Measurements from ENCODE around the gene VPS9D1. TPM values are rescaled to one million over a fixed set of nuclear protein-coding genes. Genes with fewer than 3 reads are reported as not detected.

VPS9D1 gene
- total and polyA plus RNA-seq, 10 of the 15 experiments (the other 5 are each of a cell fraction or from before 2014, with no cell fraction given): 0.65 to 4.2 (median 1.1) TPM

DNA sequence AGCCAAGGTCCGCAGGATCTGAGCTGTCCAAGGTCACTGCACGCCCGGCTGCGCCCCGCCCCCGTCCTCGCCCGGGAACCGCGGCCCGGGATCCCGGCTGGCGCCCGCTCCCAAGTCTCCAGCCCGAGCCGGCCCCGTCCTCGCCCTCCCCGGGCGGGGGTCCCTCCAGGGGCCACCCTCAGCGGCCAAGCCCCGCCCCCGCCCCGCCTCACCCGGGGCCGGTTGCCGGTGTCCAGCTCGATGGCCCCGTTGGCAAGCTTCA is 216 bp downstream of the VPS9D1 start:
- peaks cover 24% of the 10 kb centered on the region for H3K79me2 ChIP-seq (ENCODE audit: control insufficient read depth, insufficient read depth, low read length)
- no peaks in the 10 kb centered on the region for H4K20me1 ChIP-seq (ENCODE audit: control insufficient read depth, insufficient read depth)
- H3K27me3 ChIP-seq (replicated peaks in 1 of 2; ENCODE audit: control insufficient read depth in 2 of 2, insufficient read depth in 2 of 2, low read length in 1 of 2): no peaks in the 10 kb centered on the region
- no peak for FAIRE-seq
- SMC1A ChIA-PET (ENCODE audit: uncharacterized antibody, unreplicated experiment): interaction anchor here (1.0 kb wide), 1 partner anchor 44 kb away, joined by 3 read pairs; no protein-coding TSS in a partner anchor
- 1% methylated on average over 18 of the region's 29 CpGs for WGBS (ENCODE audit: insufficient coverage, insufficient replicate concordance, low lambda C conversion rate, missing lambda C conversion rate)
- no TSS peak for BruUV-seq (replicated peaks)
- intact Hi-C loops (cut with micrococcal nuclease; ENCODE audit: unreplicated experiment): loop anchor here (2.0 kb wide), 1 partner anchor 44 kb away; no protein-coding TSS in a partner anchor
- H3K36me3 ChIP-seq (ENCODE audit: control insufficient read depth in 2 of 2, insufficient read depth in 2 of 2, low read length in 1 of 2): peaks cover 7 to 11% of the 10 kb centered on the region in 2 experiments; a peak in 3 of 4 replicates
- peak overlapping the region; percentile 55 for H3K9ac ChIP-seq (ENCODE audit: control insufficient read depth, insufficient read depth, low read length)
- H3K9me3 ChIP-seq (replicated peaks; ENCODE audit: control insufficient read depth, insufficient read depth, low read length): no peaks in the 10 kb centered on the region
- in situ Hi-C loops (cut with MboI): no loop called here
- peak overlapping the region; percentile 97 for H3K4me2 ChIP-seq (ENCODE audit: control insufficient read depth, insufficient read depth)
- TF ChIP-seq, protein P1, sequence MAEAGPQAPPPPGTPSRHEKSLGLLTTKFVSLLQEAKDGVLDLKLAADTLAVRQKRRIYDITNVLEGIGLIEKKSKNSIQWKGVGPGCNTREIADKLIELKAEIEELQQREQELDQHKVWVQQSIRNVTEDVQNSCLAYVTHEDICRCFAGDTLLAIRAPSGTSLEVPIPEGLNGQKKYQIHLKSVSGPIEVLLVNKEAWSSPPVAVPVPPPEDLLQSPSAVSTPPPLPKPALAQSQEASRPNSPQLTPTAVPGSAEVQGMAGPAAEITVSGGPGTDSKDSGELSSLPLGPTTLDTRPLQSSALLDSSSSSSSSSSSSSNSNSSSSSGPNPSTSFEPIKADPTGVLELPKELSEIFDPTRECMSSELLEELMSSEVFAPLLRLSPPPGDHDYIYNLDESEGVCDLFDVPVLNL (IDR thresholded peaks at IDR 0.05; ENCODE audit: low read depth, low read length): no peak
- TF ChIP-seq, protein P2, sequence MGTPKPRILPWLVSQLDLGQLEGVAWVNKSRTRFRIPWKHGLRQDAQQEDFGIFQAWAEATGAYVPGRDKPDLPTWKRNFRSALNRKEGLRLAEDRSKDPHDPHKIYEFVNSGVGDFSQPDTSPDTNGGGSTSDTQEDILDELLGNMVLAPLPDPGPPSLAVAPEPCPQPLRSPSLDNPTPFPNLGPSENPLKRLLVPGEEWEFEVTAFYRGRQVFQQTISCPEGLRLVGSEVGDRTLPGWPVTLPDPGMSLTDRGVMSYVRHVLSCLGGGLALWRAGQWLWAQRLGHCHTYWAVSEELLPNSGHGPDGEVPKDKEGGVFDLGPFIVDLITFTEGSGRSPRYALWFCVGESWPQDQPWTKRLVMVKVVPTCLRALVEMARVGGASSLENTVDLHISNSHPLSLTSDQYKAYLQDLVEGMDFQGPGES (IDR thresholded peaks at IDR 0.05): no peak
- 0 out of 2 replicates have a peak, but pooled peaks have one; percentile 45 for TF ChIP-seq NFXL1 (IDR thresholded peaks at IDR 0.05; ENCODE audit: borderline replicate concordance)
- POLR2A ChIA-PET: interaction anchor here (1.5 kb wide), 1 partner anchor 34 kb away, joined by 6 read pairs; the partner anchor contains the start of gene CDK10
- no peak for DNase-seq (ENCODE audit: low read depth, low spot score)
- ATAC-seq: peak; percentile 8; the same call in 1 of the 3 replicates
- RAD21 ChIA-PET (ENCODE audit: unreplicated experiment): interaction anchor here (1.0 kb wide), 1 partner anchor 14 kb away, joined by 6 read pairs; no protein-coding TSS in a partner anchor
- peaks cover 31% of the 10 kb centered on the region for H3K4me1 ChIP-seq (ENCODE audit: control insufficient read depth, insufficient read depth, low read length)
- peak overlapping the region; percentile 93 for H3K4me3 ChIP-seq
- CTCF ChIA-PET: interaction anchor here (0.9 to 1.8 kb wide), 2 partner anchors 14 to 20 kb away, joined by 4 to 12 read pairs; no protein-coding TSS in a partner anchor
- H3K27ac ChIP-seq (ENCODE audit: control insufficient read depth, insufficient read depth): peak overlapping the region; percentile 63; the same call in 1 of the 2 replicates
- H2AFZ ChIP-seq (ENCODE audit: control insufficient read depth, low read depth, low read length): peak overlapping the region; percentile 79

Measured in GM12878 (cell line).